DMS 273 (cell line): ENCODE results near the gene CYSTM1.

Experiments
- DNase-seq: peaks from one replicate; lab custom pipeline; 2025; ENCODE audit not compliant: unreplicated experiment; lab: John Stamatoyannopoulos, UW

Gene CYSTM1

DNA sequence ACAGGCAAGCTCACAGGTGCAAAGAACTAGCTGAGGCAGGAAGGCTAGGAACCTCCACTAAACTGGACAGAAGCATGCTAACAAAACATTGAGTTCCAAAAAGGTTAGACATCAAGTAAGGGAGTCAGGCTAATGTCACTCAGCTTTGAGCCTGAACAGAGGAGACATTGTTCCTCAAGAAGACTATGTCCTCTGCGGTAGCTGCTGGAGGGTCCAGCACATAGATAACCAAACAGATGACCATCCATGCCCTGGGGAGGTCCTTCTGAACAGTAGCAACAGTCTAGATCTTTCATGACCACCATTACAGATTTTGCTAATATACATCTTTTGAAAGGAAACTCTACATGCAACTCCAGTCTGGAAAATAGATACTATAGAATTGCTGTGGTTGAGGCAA lies 57.7 kb downstream of the CYSTM1 start:
- no peak for DNase-seq

DNA sequence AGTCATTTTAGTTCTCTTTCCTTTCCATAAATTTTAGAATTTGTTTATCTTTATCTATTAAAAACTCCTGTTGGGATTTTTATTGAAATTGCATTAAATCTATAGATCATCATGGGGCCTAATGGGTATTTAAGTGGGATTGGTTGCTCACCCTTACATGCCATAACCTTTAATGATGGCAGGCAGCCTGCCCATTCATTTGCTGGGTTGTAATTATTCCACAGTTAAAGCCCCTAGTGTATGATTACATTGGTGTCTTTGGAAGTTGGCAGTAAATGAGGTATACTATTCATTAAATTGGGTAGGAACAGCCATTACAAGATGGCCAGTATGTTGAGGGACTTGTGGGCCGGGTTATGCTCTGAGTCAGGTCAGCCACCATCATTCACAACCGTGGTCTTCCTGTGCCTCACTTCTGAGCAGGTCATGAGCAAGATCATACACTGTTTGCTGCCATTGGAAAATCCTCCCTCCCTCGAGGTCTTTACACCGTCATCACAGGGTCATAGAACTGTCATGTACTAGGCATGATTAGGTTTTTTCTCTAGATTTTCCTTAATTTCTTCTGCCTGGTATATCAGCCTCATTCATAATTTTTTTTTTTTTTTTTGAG lies 59.5 kb downstream of the CYSTM1 start:
- DNase-seq = no peak

DNA sequence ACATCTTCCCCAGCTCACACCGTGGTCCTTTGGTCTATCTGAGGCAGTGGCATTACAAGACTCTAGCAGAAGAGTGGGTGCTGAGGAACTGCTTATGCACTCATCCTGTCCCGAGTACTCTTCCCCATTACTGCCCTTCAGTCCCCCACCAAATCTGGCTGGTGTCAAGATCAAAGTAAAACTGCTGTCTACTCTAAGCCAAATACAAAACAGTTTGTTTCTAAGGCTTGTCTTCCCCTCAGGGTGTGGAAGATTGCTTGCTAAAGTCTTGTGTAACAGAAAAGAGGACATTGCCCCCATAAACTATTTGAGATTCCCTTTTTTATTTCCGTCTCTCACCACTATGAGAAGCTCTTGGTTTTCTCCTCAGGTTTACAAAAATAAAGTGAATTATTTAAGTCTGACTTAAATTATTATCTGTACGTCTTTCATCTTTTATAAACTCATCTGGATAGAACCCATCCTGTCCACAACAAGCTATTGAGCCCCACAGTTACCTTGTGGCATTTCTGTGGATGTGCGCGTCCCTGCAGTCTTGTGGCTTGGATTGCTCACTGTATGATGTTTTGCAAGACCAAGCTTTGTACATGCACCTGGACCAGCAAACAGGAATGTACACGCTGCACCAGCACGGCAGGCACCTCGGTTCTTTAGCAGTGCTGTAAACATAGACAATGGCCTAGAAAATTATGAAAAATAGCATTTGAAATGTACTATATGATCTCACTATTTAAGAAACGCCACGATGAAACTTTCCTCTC lies 61.0 kb downstream of the CYSTM1 start:
- DNase-seq = no peak

DNA sequence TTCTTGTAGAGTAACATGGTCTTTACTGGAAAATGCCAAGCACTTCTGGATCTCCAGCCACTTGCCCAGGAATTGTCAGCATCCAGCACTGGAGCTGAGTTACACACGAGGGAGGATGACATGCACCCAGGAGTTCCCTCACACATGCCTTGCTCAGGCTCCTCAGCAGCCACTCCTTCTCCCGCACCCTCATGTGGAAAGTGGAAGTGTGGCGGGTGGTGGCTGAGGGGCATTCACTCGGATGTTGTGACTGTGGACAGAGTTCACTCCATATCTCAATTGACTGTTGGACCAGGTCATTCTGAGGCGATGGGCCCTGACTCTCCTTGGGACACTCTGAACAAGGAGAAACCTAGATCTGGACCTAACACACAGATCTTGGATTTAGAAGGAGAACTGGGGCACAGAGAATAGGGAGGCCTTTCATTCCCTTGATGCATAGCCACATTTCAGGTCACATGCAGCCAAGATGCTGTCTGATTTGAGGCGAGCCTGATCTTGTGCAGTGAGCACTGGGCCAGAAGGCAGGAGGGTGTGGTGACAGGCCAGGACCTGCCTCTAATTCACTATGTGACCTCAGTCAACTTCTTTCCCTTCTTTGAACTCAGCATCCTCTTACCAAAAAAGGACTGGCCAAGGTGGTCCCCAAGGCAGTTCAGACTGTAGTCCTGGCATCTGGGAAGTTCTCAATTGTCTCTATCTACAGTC lies 62.1 kb downstream of the CYSTM1 start:
- DNase-seq = peak; percentile 64

DNA sequence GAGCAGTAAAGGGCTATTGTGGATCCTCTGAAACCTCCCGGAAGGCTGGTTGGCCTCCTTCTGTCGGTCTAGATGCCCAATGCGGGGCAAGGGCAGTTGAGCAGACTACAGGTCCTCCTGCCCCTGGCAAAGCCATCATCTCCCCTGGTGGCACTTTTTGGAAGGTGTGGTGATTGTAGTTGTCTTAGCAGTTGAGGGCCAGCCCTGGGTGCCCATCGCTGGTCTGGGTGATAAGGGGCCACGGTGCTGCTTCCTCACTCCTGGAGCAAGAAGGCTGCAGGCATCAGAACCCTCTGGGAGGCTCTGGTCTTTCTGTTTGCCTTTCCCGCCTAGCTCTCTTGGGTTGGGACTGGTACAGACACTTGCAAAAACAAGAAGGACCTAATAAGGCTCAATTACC lies 63.8 kb downstream of the CYSTM1 start:
- DNase-seq = no peak

DNA sequence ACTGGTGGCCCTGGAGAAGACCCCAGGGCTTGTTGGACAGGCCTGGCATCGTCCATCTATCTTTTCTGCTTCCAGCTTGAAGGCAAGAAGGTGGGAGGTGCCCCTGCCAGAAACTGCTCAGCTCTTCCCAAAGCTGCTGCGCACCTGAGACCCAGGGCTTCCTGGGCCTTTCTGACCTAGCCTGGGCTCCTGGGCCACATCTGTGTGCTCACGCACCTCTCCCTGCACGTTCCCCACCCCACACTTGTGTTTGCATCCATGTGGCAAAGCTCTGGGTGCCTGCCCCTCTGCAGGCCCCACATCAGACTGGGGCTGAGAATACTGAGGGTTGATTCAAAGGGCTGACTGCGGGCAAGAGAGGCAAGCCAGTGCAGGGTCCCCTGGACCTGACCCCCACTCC lies 64.5 kb downstream of the CYSTM1 start:
- no peak for DNase-seq

DNA sequence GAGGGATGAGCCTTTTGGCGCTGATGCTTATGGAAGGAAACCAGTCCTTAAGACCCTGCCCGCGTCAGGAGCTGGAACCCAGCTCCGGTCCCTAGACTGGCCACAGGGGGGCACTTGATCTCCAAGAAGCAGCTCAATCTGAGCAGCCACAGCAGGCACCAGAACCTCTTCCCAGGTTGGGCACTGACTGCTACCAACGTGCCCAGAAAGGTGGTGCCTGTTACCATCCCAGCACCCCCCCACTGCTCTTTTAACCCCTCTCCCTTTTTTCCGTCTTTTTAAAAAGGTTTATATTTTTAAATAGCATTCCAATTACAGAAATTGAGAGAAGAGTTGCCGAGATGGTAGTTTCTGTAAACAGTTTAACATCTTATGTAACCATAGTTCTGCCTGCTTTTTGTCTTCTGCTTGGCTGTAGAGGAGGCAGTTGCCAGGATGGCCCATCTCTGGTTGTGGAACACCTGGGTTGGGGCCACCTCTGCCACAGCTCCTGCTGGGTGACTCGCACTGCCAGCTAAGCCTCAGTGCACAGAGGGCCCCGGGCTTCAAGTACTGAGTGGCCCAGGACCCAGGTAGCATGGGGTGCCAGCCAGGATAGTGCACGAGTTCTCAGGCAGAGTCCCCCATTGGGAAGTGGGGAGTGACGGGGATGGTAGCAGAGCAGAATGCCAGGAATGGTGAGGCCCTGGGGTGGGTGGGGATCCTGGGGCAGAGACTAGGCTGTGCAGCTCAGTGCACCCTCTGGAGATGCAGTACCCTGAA lies 65.1 kb downstream of the CYSTM1 start:
- DNase-seq = peak; percentile 81

DNA sequence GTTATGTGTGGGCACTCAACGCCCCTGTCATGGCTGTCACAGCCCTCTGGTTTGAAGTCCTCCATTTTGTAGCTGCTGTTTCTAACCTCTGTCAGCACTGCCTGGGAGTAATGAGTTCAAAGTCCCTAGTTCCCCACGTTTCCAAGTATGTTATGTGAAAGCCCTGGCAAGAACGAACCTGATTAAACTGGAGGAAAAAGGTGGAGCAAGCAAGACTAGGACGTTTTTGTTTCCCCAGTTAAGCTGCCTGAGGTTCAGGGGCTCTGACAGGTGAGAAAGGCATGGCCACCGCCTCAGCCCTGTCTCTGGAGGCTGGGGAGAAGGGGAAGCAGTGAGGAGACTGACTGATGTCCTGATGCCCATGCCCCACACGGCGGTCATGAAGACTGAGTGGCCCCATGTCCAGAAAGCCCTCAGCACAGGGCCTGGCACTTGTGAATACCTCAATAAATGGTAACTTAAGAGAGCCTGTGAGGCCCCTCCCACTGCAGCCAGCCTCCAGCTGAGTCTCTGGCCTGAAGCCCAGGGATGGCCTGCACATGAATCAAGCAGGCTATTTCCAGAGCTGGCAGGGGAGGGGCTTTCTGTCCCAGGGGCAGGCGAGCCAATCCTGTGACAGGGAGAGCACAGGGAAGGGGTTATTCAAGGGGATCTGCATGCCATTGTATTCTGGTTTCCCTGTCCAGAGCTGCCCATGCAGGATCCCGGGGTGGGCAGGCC lies 66.2 kb downstream of the CYSTM1 start:
- peak; percentile 93 for DNase-seq

DNA sequence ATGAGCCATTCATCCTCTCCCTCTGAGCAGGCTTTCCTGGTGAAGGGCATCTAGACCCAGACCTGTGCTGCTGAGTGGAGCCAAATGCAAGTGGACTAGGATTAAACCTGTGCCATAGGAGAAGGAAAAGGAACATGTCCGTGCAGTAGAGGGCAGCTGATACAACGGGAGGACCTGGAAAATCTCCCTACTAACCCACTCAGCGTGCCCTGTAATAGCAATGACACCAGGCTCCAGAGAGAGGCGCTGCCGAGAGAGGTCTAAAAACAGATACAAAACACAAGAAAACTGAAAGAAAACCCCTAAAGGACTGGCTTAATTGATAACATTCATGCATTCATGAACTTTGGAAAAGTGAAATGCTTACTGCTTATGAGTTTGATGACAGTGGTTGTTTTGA lies 67.1 kb downstream of the CYSTM1 start:
- DNase-seq = no peak

DNA sequence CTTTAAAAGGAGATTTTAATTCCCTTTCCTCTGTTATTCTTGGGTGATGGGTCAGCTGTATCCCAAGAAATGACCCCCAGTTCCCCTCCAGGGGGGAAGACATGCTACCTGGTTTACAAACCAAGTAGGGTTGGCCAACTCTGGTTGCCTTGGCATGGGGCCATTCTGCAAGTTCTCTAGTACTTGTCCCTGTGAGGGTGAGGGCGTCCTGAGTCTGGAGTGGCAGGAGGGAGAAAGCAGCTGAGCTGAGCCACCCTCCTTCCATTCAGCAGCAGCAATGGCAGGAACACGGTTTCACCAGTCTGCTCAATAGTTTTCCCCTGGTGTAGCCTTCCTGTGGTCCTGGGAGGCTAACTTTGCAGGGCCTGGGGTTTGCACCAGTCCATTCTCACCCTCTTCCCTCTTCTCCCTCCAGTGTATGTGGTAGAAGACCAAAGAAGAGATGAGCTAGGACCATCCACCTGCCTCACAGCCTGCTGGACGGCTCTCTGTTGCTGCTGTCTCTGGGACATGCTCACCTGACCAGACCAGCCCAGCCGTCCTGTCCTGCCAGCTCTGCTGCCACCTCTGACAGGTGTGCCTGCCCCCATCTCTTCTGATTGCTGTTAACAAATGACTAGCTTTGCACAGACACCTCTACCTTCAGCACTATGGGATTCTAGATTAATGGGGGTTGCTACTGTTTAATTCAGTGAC lies 68.0 kb downstream of the CYSTM1 start:
- DNase-seq = no peak

DNA sequence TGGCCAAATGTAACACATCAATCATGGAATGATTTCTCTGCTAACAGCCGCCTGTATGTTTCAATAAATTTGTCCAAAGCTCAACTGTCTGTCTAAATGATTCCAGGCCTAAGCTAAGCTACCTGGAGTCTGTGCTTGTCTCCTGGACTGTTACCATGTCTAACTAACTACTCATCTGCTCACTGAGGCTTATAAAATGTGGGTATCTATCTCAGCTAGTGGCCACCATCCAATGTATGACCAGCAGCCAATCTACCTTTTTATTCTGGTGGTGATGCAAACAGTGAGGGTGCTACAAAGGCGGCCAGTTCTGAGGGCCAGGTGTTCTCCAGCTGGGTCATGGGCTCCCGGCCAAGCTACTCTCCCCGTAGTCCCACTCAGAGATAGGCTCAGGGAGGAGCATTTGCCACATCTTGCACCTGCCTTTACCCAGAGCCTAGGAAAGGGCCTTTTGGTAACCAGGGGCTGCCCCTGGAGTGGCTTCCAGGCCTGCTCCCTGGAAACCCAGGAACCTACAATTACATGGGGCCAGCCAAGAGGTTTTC lies 68.8 kb downstream of the CYSTM1 start:
- DNase-seq = no peak

DNA sequence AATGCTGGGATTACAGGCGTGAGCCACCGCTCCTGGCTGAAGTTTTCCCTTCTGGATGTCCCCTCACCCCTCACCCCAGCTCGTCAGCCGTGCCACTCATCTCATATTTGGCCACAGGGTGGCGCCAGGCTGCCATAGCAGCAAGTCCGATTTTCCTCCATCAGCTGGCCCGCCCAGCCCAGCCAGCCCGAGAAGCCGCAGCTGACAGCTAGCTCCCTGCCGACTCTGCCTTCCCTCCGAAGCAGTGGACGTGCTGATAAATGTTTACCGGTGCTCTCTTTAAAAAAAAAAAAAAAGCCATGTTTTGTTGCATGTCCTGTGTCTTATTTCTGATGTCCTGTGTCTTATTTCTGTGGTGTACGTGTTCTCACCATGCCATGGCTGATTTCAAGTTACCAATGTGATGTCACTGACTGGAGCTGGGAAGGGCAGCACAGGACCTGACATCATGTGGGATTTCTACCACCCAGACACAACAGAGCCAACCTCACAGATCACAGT lies 69.6 kb downstream of the CYSTM1 start:
- peak; percentile 95 for DNase-seq

DNA sequence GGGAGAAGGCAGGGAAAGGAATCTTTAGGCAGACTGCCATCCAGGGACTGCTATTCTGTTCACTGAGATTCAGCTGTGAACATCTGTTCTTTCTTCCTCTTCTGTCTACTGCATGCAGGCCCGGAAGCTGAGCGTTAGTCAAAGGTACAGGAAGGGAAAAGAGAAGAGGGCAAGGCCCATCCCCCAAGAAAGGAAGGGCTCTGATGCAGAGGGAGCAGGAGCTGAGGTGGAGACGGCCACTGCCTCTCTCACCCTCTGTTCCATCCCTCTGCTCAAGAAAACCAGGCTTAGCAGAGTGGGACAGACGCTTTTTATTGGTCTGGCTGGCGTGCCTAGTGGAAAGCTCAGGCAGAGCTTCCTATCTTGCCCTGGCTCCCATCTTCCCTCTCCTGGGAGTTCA lies 70.4 kb downstream of the CYSTM1 start:
- peak; percentile 16 for DNase-seq

DNA sequence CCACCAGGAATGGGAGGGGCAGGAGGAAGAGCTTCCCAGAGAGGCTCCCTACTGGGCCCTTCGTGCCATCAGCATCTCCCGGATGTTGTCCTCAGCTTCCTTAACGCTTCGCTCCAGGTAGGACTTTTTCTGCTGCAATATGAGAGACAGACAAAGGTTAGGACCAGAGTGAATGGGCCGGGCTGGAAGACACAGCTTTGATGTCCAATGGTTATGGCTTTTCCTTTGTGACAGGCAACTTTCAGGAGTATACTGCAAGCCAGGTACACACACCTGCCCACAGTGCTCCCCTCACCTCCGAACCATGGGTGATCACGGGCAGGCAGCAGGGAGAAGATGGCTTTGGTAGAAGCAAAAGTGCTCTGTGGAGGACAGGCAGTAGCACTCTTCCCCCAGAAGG lies 70.9 kb downstream of the CYSTM1 start:
- no peak for DNase-seq

DNA sequence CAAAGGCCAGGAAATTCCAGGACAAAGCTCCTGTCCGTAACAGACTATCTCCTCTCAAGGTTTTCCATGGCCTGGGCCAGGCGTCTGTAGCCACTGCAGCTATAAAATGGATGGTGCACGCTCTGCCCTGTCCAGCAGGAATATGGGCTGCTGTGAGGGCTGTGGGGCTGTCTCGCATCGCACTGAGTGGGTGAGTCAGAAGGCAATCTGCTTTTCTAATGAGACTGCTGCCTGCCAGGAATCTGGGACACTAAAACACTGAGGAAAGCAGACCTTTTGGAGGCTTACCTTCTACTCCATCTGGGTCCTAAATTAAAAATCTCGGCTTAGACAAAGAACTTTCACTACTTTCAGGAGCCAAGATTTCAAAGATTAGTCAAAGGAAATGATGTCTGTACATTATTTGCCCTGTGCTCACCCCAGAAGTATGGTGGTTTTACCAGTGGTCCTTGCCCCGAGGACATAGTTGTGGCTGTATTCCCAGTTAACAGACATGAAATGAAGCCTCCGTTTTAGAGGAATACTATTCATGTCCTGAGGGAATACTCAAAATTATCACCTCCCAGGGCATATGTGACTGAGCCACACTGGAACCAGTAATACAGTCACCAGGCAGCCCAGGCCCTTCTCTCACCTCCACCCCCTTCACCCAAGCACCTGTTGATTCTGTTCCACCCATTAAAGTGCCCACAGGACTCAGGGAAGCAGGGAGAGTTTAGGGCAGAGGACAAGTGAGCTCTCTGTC lies 71.6 kb downstream of the CYSTM1 start:
- peak; percentile 50 for DNase-seq

DNA sequence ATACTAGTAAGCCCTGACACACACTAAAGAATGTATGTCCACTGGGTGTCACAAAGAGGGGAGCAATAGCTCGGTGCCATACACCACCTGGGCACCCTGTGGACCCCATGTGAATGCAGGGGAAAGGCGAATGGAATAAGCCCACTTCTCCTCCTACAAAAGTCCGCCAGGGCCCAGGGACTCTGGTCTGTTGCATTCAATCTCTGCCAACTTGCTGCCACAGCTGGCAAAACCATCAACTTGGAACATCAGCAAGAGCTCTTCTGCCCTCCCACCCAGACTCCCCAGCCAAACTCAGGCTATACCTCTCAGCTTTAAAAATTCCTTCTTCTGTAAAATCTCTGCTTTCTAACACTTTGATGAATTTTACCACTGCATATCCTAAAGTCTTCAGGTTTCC lies 73.4 kb downstream of the CYSTM1 start:
- no peak for DNase-seq

DNA sequence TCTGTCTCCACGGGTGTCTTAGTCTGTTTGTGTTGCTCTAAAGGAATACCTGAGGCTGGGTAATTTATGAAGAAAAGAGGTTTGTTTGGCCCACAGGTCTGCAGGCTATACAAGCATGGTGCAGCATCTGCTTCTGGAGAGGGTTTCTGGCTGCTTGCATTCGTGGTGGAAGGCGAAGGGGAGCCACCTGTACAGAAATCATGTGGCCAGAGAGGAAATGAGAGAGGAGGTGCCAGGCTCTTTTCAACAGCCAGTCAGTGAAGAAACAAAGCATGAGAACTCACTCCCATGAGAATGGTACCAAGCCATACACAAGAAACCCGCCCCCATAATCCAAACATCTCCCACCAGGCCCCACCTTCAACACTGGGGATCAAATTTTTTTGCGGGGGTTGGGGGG lies 74.5 kb downstream of the CYSTM1 start:
- no peak for DNase-seq

DNA sequence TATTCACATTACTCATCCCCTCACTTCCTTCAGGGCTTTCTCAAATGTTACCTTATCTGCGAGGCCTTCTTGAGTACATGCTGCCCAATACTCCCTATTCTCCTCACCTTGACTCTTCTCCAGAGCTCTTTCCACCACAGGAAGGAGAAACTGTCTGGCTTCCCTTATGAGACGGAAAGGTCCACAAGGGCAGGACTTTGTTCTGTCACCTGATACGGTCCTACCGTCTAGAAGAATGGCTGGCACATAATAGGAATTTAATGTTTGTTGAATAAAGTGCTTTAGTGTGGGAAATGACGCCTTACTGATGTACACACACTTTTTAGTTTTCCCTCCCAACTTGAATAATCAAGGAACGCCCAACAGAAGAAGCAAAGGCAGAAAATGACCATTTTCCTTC lies 75.4 kb downstream of the CYSTM1 start:
- no peak for DNase-seq

DNA sequence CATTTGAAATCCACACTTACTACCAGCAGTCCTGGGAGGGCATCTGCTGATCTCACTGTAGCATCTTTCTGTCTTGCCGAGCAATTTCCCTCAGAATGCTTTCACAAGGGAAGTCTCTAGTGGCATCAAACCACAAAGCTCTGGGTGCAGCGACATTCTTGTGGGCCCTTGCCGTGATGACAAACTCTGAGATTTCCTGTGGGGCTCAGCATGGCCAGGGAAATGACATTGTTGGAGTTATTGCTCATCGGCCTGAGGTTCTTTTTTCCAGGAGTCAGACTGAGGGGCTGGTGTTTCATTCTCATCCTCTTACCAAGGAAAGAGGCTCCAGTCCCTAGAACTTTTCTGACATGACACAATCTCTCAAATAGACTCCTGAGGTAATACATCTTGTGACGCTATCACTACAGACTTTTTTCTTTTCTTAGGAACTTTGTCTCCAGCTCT lies 76.6 kb downstream of the CYSTM1 start:
- no peak for DNase-seq
